K562 (cell line): ENCODE measurements around the gene EVX1. TPM values are rescaled to one million over a fixed set of nuclear protein-coding genes. Genes with fewer than 3 reads are reported as not detected.

Experiments
- ATAC-seq: fragments of 200-7000 bp; cut with Tn5 transposase; 3 replicates; pipeline ENCODE4 v1.9.1; 2020; ENCODE audit warnings: moderate library complexity
- BruUV-seq: library from RNA; stranded (reverse); fragments of 400-500 nt; replicated peaks from 2 replicates; lab custom pipeline; 2021; lab: Mats Ljungman, UMichigan
- CTCF ChIA-PET: fragments of 300-600 bp; formaldehyde crosslinking; extraction: SDS; loops from one replicate; lab custom pipeline; 2021; ENCODE audit warnings: low intra/inter-chr PET ratio; lab: Yijun Ruan, JAX
- POLR2A ChIA-PET: fragments of 300-600, 350-650 bp; sonication (Branson Sonifier 250); formaldehyde crosslinking; extraction: SDS; loops from one replicate; lab custom pipeline; 2021; ENCODE audit warnings: antibody characterized with exemption, inconsistent platforms; lab: Yijun Ruan, JAX
- DNase-seq, 4 experiments: peaks; one replicate each; pipeline versions ENCODE4 v3.0.0 to v3.0.0-alpha.2; 2011 to 2018; ENCODE audit warnings: low spot score in 3 of 4, mixed read lengths in 3 of 4; ENCODE audit errors: extremely low read depth in 1 of 4
- FAIRE-seq: peaks from 2 replicates; lab custom pipeline; 2011; peaks lifted over from hg19 to GRCh38; lab: Jason Lieb, UNC
- H2AFZ ChIP-seq: 2 replicates; pipeline ENCODE4 v1.6.0; 2011; ENCODE audit warnings: low read depth, low read length, control low read depth, inconsistent platforms
- H3K27ac ChIP-seq: fragments of 200-600 bp; 3 replicates; pipeline ENCODE4 v1.8.0; 2011; ENCODE audit warnings: low read depth, mild to moderate bottlenecking, control low read depth, inconsistent platforms, low read length, moderate library complexity, mixed read lengths; ENCODE audit errors: extremely low read depth
- H3K27me3 ChIP-seq, 2 experiments: fragments of 300-600 bp in 1 of 2; 2 replicates in 1 of 2; 3 replicates in 1 of 2; pipeline versions ENCODE4 v1.6.0 to v1.8.0; 2011; ENCODE audit warnings: inconsistent platforms in 2 of 2, low read length in 2 of 2, mild to moderate bottlenecking in 1 of 2, mixed read lengths in 1 of 2, moderate library complexity in 1 of 2; ENCODE audit not compliant: control insufficient read depth in 2 of 2, insufficient read depth in 2 of 2
- H3K36me3 ChIP-seq: fragments of 300-600 bp; 3 replicates; pipeline ENCODE4 v1.8.0; 2011; ENCODE audit warnings: mild to moderate bottlenecking, low read length, inconsistent platforms; ENCODE audit not compliant: control insufficient read depth, insufficient read depth
- H3K4me1 ChIP-seq, 2 experiments: fragments of 200-600 bp in 1 of 2; replicated peaks in 1 of 2; 2 replicates in 1 of 2; 3 replicates in 1 of 2; pipeline versions ENCODE4 v1.5.1 to v1.8.0; 2011; ENCODE audit warnings: inconsistent platforms in 2 of 2, low read length in 2 of 2, mild to moderate bottlenecking in 1 of 2, mixed read lengths in 1 of 2, moderate library complexity in 1 of 2; ENCODE audit not compliant: control insufficient read depth in 2 of 2, insufficient read depth in 2 of 2
- H3K4me2 ChIP-seq: 2 replicates; pipeline ENCODE4 v1.6.1; 2011; ENCODE audit warnings: low read length, control low read depth, inconsistent platforms, mixed read lengths; ENCODE audit not compliant: insufficient read depth
- H3K4me3 ChIP-seq: fragments of 200-600 bp; sonication (generic), shearing (Covaris generic); 2 replicates; pipeline ENCODE4 v1.5.1; 2016; ENCODE audit warnings: control low read depth, inconsistent platforms
- H3K79me2 ChIP-seq: fragments of 200-600 bp; 3 replicates; pipeline ENCODE4 v1.8.0; 2011; ENCODE audit warnings: low read length, inconsistent platforms; ENCODE audit not compliant: control insufficient read depth, insufficient read depth
- H3K9ac ChIP-seq, 2 experiments: 2 replicates each; pipeline versions ENCODE4 v1.6.0 to v1.6.1; 2011; ENCODE audit warnings: low read depth in 2 of 2, low read length in 2 of 2, control low read depth in 1 of 2, inconsistent platforms in 1 of 2, mild to moderate bottlenecking in 1 of 2, mixed read lengths in 1 of 2; ENCODE audit not compliant: insufficient read depth in 1 of 2
- H3K9me1 ChIP-seq: one replicate; pipeline ENCODE4 v1.6.0; 2011; ENCODE audit warnings: inconsistent platforms, mild to moderate bottlenecking, low read length, moderate library complexity; ENCODE audit not compliant: control insufficient read depth, insufficient read depth
- H3K9me3 ChIP-seq: replicated peaks from 2 replicates; pipeline ENCODE4 v1.5.1; 2011; ENCODE audit warnings: low read depth, low read length, inconsistent platforms; ENCODE audit not compliant: control insufficient read depth, insufficient read depth
- H4K20me1 ChIP-seq: replicated peaks from 2 replicates; pipeline ENCODE4 v1.6.1; 2011; ENCODE audit warnings: low read length, inconsistent platforms, mixed read lengths; ENCODE audit not compliant: control insufficient read depth, insufficient read depth
- ASH1L ChIP-seq: fragments of 450-650 bp; IDR thresholded peaks from 2 replicates; pipeline ENCODE4 v1.6.1; 2018; ENCODE audit warnings: borderline replicate concordance, mild to moderate bottlenecking, low read depth; ENCODE audit not compliant: partially characterized antibody
- CEBPG ChIP-seq, 3 experiments: fragments of 200-800 bp in 1 of 3; sonication (Bioruptor generic) in 1 of 3; sonication (generic) in 1 of 3; formaldehyde crosslinking in 1 of 3; IDR thresholded peaks in 2 of 3; conservative IDR thresholded peaks in 1 of 3; 2 replicates each; pipeline versions ENCODE4 v1.6.1 to v1.8.0; 2016 to 2022; ENCODE audit warnings: missing compliant biosample characterization in 2 of 3, missing genetic modification characterization in 2 of 3, mild to moderate bottlenecking in 1 of 3, missing genetic modification reagents in 1 of 3
- CTBP1 ChIP-seq: fragments of 450-650 bp; IDR thresholded peaks from 2 replicates; pipeline ENCODE4 v1.6.1; 2016; ENCODE audit warnings: borderline replicate concordance
- KAT7 ChIP-seq: sonication (generic); formaldehyde crosslinking; IDR thresholded peaks from 2 replicates; pipeline ENCODE4 v1.8.0; 2022; ENCODE audit warnings: missing genetic modification reagents, mild to moderate bottlenecking, borderline replicate concordance
- NRF1 ChIP-seq, 2 experiments: fragments of 450-650 bp; IDR thresholded peaks in 1 of 2; conservative IDR thresholded peaks in 1 of 2; 2 replicates each; pipeline ENCODE4 v1.6.1; 2014; ENCODE audit warnings: mild to moderate bottlenecking in 2 of 2
- POLR2G ChIP-seq: fragments of 200-400 bp; formaldehyde crosslinking; IDR thresholded peaks from 2 replicates; pipeline ENCODE4 v1.6.1; 2017; ENCODE audit warnings: low read depth, mild to moderate bottlenecking, antibody characterized with exemption, low read length, moderate library complexity
- RBM34 ChIP-seq: fragments of 200-400 bp; formaldehyde crosslinking; IDR thresholded peaks from 2 replicates; pipeline ENCODE4 v1.6.1; 2018; ENCODE audit warnings: low read length, borderline replicate concordance; ENCODE audit not compliant: insufficient read depth
- SMAD2 ChIP-seq: fragments of 150-350 bp; IDR thresholded peaks from 2 replicates; pipeline ENCODE4 v1.6.1; 2014; ENCODE audit warnings: low read depth, mild to moderate bottlenecking, low read length
- SNIP1 ChIP-seq: fragments of 450-650 bp; IDR thresholded peaks from 2 replicates; pipeline ENCODE4 v1.7.1; 2017; ENCODE audit warnings: low read depth, mild to moderate bottlenecking
- WGBS: fragments of 100-300 bp; shearing (Covaris generic); methylation state at CpG from one replicate; pipeline ENCODE4 v1.1.6; 2016; ENCODE audit warnings: low coverage, mixed read lengths; ENCODE audit not compliant: insufficient coverage; ENCODE audit errors: missing lambda C conversion rate; 5-methylcytosine and 5-hydroxymethylcytosine counted together
- in situ Hi-C: fragments of 300-500 bp; cut with MboI; formaldehyde crosslinking; loops from 4 replicates; pipeline ENCODE4 v1.15.0; 2018; ENCODE audit warnings: inconsistent platforms, mixed read lengths
- intact Hi-C: fragments of 100-400 bp; cut with micrococcal nuclease; formaldehyde crosslinking; loops from 2 replicates; pipeline ENCODE4 v1.14.2; 2022
- polyA plus RNA-seq, 8 experiments: library from polyadenylated mRNA; depleted of rRNA in 4 of 8; stranded (reverse) in 5 of 8; unstranded in 3 of 8; fragments of >200 nt; fragmentation: Nextera tagmentation in 2 of 8; fragmentation: Illumina TruSeq in 1 of 8; extraction: Ambion mirVana in 2 of 8; extraction: Trizol in 1 of 8; gene quantifications; 2 replicates each; pipeline versions ENCODE4 v1.2.1 to v1.2.3, GENCODE V29; 2011 to 2014; ENCODE audit warnings: inconsistent platforms in 1 of 8, missing spikeins in 1 of 8
- total RNA-seq, 7 experiments: library from RNA; depleted of rRNA in 6 of 7; stranded (reverse); fragments of >200 nt in 6 of 7; fragmentation: Illumina TruSeq in 2 of 7; extraction: Trizol in 2 of 7; gene quantifications; 2 replicates each; pipeline versions ENCODE4 v1.2.1 to v1.2.3, GENCODE V29; 2011 to 2021; ENCODE audit warnings: low replicate concordance in 1 of 7
- TF ChIP-seq, protein P1 (sequence below): sonication (generic); formaldehyde crosslinking; IDR thresholded peaks from 2 replicates; pipeline ENCODE4 v1.5.0; 2020; ENCODE audit warnings: missing genetic modification reagents

Gene EVX1
- total and polyA plus RNA-seq, 9 of the 15 experiments (the other 6 are each of a cell fraction or from before 2014, with no cell fraction given), result not detected

GRCh38 chr7:27219821-27220220, 22.8 kb upstream of the EVX1 start:
- H3K9me1 ChIP-seq, result no peaks in the 10 kb centered on the region
- H3K9ac ChIP-seq, result no peak overlapping the region
- BruUV-seq, result no TSS peak
- in situ Hi-C loops (no loop called here), intact Hi-C loops (no loop called here)
- H4K20me1 ChIP-seq, result no peaks in the 10 kb centered on the region
- peaks cover 28 to 46% of the 10 kb centered on the region in 2 experiments for H3K27me3 ChIP-seq
- POLR2A ChIA-PET, result no interaction called here
- no peak overlapping the region for H3K4me3 ChIP-seq
- no peaks in the 10 kb centered on the region for H3K9me3 ChIP-seq
- TF ChIP-seq KAT7 (CRISPR knock-in tag) (no peak), SMAD2 (no peak), NRF1 (conservative IDR thresholded peaks at IDR 0.05 in 1 of 2, IDR thresholded peaks at IDR 0.05 in 1 of 2) (no peak), CEBPG (CRISPR knock-in tag; IDR thresholded peaks at IDR 0.05) (no peak), CEBPG (tag; conservative IDR thresholded peaks at IDR 0.05 in 1 of 2, IDR thresholded peaks at IDR 0.05 in 1 of 2) (no peak)
- 0% methylated on average over 4 of the region's 4 CpGs for WGBS
- CTCF ChIA-PET, result no interaction called here
- no peak for DNase-seq
- H3K36me3 ChIP-seq, result no peaks in the 10 kb centered on the region
- FAIRE-seq, result no peak
- no peak overlapping the region for H2AFZ ChIP-seq
- no peak overlapping the region for H3K27ac ChIP-seq
- no peaks in the 10 kb centered on the region for H3K79me2 ChIP-seq
- ATAC-seq, result no peak
- peaks cover 0 to 5% of the 10 kb centered on the region in 2 experiments; a peak in 1 of 5 replicates for H3K4me1 ChIP-seq
- no peak overlapping the region for H3K4me2 ChIP-seq

GRCh38 chr7:27220440-27220955, 22.1 kb upstream of the EVX1 start:
- WGBS, result 3% methylated on average over 33 of the region's 45 CpGs
- no peak overlapping the region for H2AFZ ChIP-seq
- peaks cover 22 to 47% of the 10 kb centered on the region in 2 experiments; a peak in 4 of 5 replicates for H3K27me3 ChIP-seq
- FAIRE-seq, result no peak
- in situ Hi-C loops, result no loop called here
- no peaks in the 10 kb centered on the region for H4K20me1 ChIP-seq
- BruUV-seq, result no TSS peak
- TF ChIP-seq CTBP1, result no peak
- TF ChIP-seq POLR2G, result no peak
- no peak for TF ChIP-seq ASH1L
- TF ChIP-seq, protein P1, sequence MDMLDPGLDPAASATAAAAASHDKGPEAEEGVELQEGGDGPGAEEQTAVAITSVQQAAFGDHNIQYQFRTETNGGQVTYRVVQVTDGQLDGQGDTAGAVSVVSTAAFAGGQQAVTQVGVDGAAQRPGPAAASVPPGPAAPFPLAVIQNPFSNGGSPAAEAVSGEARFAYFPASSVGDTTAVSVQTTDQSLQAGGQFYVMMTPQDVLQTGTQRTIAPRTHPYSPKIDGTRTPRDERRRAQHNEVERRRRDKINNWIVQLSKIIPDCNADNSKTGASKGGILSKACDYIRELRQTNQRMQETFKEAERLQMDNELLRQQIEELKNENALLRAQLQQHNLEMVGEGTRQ, result no peak
- TF ChIP-seq SNIP1, result no peak
- no peak for TF ChIP-seq RBM34
- no peak for ATAC-seq
- H3K4me3 ChIP-seq, result no peak overlapping the region
- peaks cover 0 to 7% of the 10 kb centered on the region in 2 experiments; a peak in 1 of 5 replicates for H3K4me1 ChIP-seq
- no peak for DNase-seq
- POLR2A ChIA-PET, result no interaction called here
- no peak overlapping the region for H3K27ac ChIP-seq
- CTCF ChIA-PET, result interaction anchor here (0.6 kb wide), 1 partner anchor 397 kb away, joined by 4 read pairs; no protein-coding TSS in a partner anchor
- no peaks in the 10 kb centered on the region for H3K9me3 ChIP-seq
- no peaks in the 10 kb centered on the region for H3K9me1 ChIP-seq
- intact Hi-C loops, result no loop called here
- no peak overlapping the region for H3K4me2 ChIP-seq
- no peak overlapping the region for H3K9ac ChIP-seq
- H3K79me2 ChIP-seq, result no peaks in the 10 kb centered on the region
- H3K36me3 ChIP-seq, result no peaks in the 10 kb centered on the region
